H9 (cell line): Measurements from ENCODE around the gene NRG3. TPM values are rescaled to one million over a fixed set of nuclear protein-coding genes. Genes with fewer than 3 reads are reported as not detected.

Source experiments
- DNase-seq: peaks from one replicate; pipeline ENCODE4 v3.0.0-alpha.2; 2017
- H2AFZ ChIP-seq: one replicate; pipeline ENCODE4 v1.6.1; 2013; ENCODE audit warnings: mild to moderate bottlenecking, low read length, control low read depth, moderate library complexity
- H2AK5ac ChIP-seq: 2 replicates; pipeline ENCODE4 v1.6.1; 2013; ENCODE audit warnings: low read length, control low read depth, mixed read lengths; ENCODE audit not compliant: insufficient read length
- H2BK120ac ChIP-seq: one replicate; pipeline ENCODE4 v1.6.1; 2013; ENCODE audit warnings: low read depth, mild to moderate bottlenecking, low read length, control low read depth, inconsistent platforms; ENCODE audit not compliant: poor library complexity, severe bottlenecking
- H2BK12ac ChIP-seq: 2 replicates; pipeline ENCODE4 v1.6.1; 2013; ENCODE audit warnings: low read length, control low read depth, mixed read lengths, low read depth; ENCODE audit not compliant: insufficient read length
- H2BK15ac ChIP-seq: 2 replicates; pipeline ENCODE4 v1.6.1; 2013; ENCODE audit warnings: low read depth, low read length, control low read depth
- H2BK20ac ChIP-seq: one replicate; pipeline ENCODE4 v1.6.1; 2013; ENCODE audit warnings: low read depth, mild to moderate bottlenecking, low read length, control low read depth, inconsistent platforms; ENCODE audit not compliant: poor library complexity, severe bottlenecking
- H2BK5ac ChIP-seq: 2 replicates; pipeline ENCODE4 v1.6.1; 2013; ENCODE audit warnings: low read length, control low read depth, mixed read lengths; ENCODE audit not compliant: insufficient read length
- H3K14ac ChIP-seq: 2 replicates; pipeline ENCODE4 v1.6.1; 2013; ENCODE audit warnings: low read length, control low read depth; ENCODE audit not compliant: insufficient read depth
- H3K18ac ChIP-seq: 2 replicates; pipeline ENCODE4 v1.6.1; 2013; ENCODE audit warnings: low read depth, mild to moderate bottlenecking, mixed read lengths, low read length, control low read depth; ENCODE audit not compliant: insufficient read length
- H3K23ac ChIP-seq: 2 replicates; pipeline ENCODE4 v1.6.1; 2013; ENCODE audit warnings: low read length, control low read depth, mixed read lengths, low read depth; ENCODE audit not compliant: insufficient read length
- H3K23me2 ChIP-seq: 2 replicates; pipeline ENCODE4 v1.6.1; 2013; ENCODE audit warnings: low read depth, mild to moderate bottlenecking, mixed read lengths, low read length, control low read depth; ENCODE audit not compliant: insufficient read length, poor library complexity, severe bottlenecking
- H3K27ac ChIP-seq: 2 replicates; pipeline ENCODE4 v1.5.1; 2013; ENCODE audit warnings: low read length, control low read depth, mixed read lengths, low read depth; ENCODE audit not compliant: insufficient read length
- H3K27me3 ChIP-seq: 2 replicates; pipeline ENCODE4 v1.6.1; 2013; ENCODE audit warnings: low read length, control low read depth, inconsistent platforms; ENCODE audit not compliant: insufficient read depth
- H3K4ac ChIP-seq: 2 replicates; pipeline ENCODE4 v1.6.1; 2013; ENCODE audit warnings: low read depth, mild to moderate bottlenecking, control low read depth, inconsistent platforms, low read length, moderate library complexity
- H3K4me1 ChIP-seq: 2 replicates; pipeline ENCODE4 v1.6.1; 2013; ENCODE audit warnings: low read length, control low read depth, inconsistent platforms; ENCODE audit not compliant: insufficient read depth
- H3K4me2 ChIP-seq: 2 replicates; pipeline ENCODE4 v1.6.1; 2013; ENCODE audit warnings: low read length, control low read depth, mixed read lengths; ENCODE audit not compliant: insufficient read length, insufficient read depth
- H3K56ac ChIP-seq: 2 replicates; pipeline ENCODE4 v1.6.1; 2013; ENCODE audit warnings: low read depth, mild to moderate bottlenecking, mixed read lengths, low read length, control low read depth; ENCODE audit not compliant: insufficient read length
- H3K79me1 ChIP-seq: 2 replicates; pipeline ENCODE4 v1.6.1; 2013; ENCODE audit warnings: low read depth, mild to moderate bottlenecking, moderate library complexity, low read length, control low read depth, inconsistent platforms; ENCODE audit not compliant: insufficient read depth, poor library complexity, severe bottlenecking
- H3K79me2 ChIP-seq: 2 replicates; pipeline ENCODE4 v1.6.1; 2013; ENCODE audit warnings: low read length, control low read depth, inconsistent platforms; ENCODE audit not compliant: insufficient read depth
- H3K9ac ChIP-seq: 2 replicates; pipeline ENCODE4 v1.6.1; 2013; ENCODE audit warnings: low read length, control low read depth, mixed read lengths; ENCODE audit not compliant: insufficient read length; ENCODE audit errors: extremely low read depth
- H3K9me3 ChIP-seq: one replicate; pipeline ENCODE4 v1.6.1; 2013; ENCODE audit warnings: low read depth, low read length, inconsistent platforms; ENCODE audit not compliant: control insufficient read depth
- H3T11ph ChIP-seq: one replicate; pipeline ENCODE4 v1.6.1; 2013; ENCODE audit warnings: mild to moderate bottlenecking, low read length, control low read depth, inconsistent platforms
- H4K20me1 ChIP-seq: one replicate; pipeline ENCODE4 v1.6.1; 2013; ENCODE audit not compliant: control insufficient read depth, insufficient read length, insufficient read depth
- H4K5ac ChIP-seq: 2 replicates; pipeline ENCODE4 v1.6.1; 2013; ENCODE audit warnings: low read depth, mild to moderate bottlenecking, mixed read lengths, low read length, control low read depth; ENCODE audit not compliant: insufficient read length
- H4K8ac ChIP-seq: replicated peaks from 2 replicates; pipeline ENCODE4 v1.6.1; 2013; ENCODE audit warnings: low read length, control low read depth, mixed read lengths, low read depth; ENCODE audit not compliant: insufficient read length
- H4K91ac ChIP-seq: 2 replicates; pipeline ENCODE4 v1.6.1; 2013; ENCODE audit warnings: low read depth, mild to moderate bottlenecking, moderate library complexity, mixed read lengths, low read length, control low read depth; ENCODE audit not compliant: insufficient read length
- H3K27ac Mint-ChIP-seq, 3 experiments: 2 replicates in 2 of 3; 3 replicates in 1 of 3; pipeline ENCODE4 v1.8.0; 2020 to 2021; ENCODE audit warnings: mixed read lengths in 3 of 3, mild to moderate bottlenecking in 1 of 3, moderate library complexity in 1 of 3
- H3K27me3 Mint-ChIP-seq: 2 replicates; pipeline ENCODE4 v1.8.0; 2021; ENCODE audit warnings: low read depth, mild to moderate bottlenecking, moderate library complexity, mixed read lengths
- H3K36me3 Mint-ChIP-seq, 3 experiments: 2 replicates in 2 of 3; 3 replicates in 1 of 3; pipeline ENCODE4 v1.8.0; 2020 to 2021; ENCODE audit warnings: low read depth in 3 of 3, mixed read lengths in 3 of 3; ENCODE audit not compliant: insufficient read depth in 1 of 3
- H3K4me1 Mint-ChIP-seq, 2 experiments: 2 replicates each; pipeline ENCODE4 v1.8.0; 2020; ENCODE audit warnings: mixed read lengths in 2 of 2
- H3K4me3 Mint-ChIP-seq, 2 experiments: 2 replicates in 1 of 2; 3 replicates in 1 of 2; pipeline ENCODE4 v1.8.0; 2020 to 2021; ENCODE audit warnings: mild to moderate bottlenecking in 2 of 2, mixed read lengths in 2 of 2, moderate library complexity in 1 of 2
- H3K9me3 Mint-ChIP-seq, 2 experiments: 2 replicates in 1 of 2; 3 replicates in 1 of 2; pipeline ENCODE4 v1.8.0; 2020; ENCODE audit warnings: mild to moderate bottlenecking in 2 of 2, mixed read lengths in 2 of 2, moderate library complexity in 1 of 2
- whole genome bisulfite sequencing: extraction: QIAGEN DNeasy Blood & Tissue Kit; methylation state at CpG from one replicate; pipeline ENCODE4 v1.1.7; 2013; ENCODE audit warnings: missing lambda C conversion rate, low lambda C conversion rate, mixed read lengths; ENCODE audit not compliant: insufficient read length; ENCODE audit errors: extremely low coverage; 5-methylcytosine and 5-hydroxymethylcytosine counted together
- total RNA-seq: library from RNA; stranded (reverse); gene quantifications from 2 replicates; pipeline ENCODE4 v1.2.1, GENCODE V29; 2021
- TF ChIP-seq, protein P1 (sequence below): fragments of 200-600 bp; sonication (generic); conservative IDR thresholded peaks from 3 replicates; pipeline ENCODE4 v1.8.0; 2021; ENCODE audit warnings: antibody characterized with exemption, mild to moderate bottlenecking

The NRG3 gene
- total RNA-seq, 1 experiment from 2014 or later, result 1.6 TPM

DNA sequence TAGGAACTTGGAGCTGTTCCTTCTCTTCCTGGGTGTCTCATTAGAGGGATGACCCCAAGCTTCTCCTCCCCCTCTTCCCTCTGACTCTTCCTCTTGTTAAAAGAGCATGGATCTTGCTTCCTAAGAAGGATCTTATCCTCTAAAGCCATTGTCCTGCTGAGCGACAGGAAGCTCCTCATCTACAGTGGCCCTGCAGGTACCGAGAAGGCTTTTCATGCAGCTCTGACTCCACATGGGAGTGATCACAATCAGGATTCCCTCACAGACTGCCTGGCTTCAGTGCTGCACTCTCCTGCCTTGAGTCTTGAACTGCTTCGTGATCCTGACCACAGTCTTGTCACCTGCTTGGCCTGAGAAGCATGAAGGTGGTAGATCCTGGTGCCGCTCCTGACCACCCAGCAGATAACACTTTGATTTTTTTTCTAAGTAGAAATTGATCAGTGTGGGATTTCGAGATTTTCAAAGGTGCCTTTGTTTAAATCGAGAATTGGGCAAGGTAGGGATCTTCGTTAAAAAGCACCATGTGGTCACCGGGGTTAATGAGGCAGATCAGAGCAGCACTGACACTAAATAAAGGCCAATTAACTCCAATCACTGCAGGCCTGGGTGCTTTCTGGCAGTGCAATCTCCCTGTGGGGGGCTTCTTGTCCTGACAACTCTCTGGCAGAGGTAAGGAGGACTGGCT is 376.4 kb downstream of the NRG3 start:
- H3K4me3 Mint-ChIP-seq, result no peak overlapping the region
- no CpG with 5 or more reads among the region's 8 CpGs for WGBS
- Histone ChIP-seq H4K5ac (no peak overlapping the region), H2BK15ac (no peak overlapping the region), H3K79me2 (no peaks in the 10 kb centered on the region), H3K9me3 (no peaks in the 10 kb centered on the region), H3K14ac (no peak overlapping the region), H4K20me1 (no peaks in the 10 kb centered on the region), H2BK12ac (no peak overlapping the region), H3K23ac (no peak overlapping the region), H3K9ac (no peak overlapping the region), H2BK20ac (no peak overlapping the region), H3K4ac (no peak overlapping the region), H3T11ph (no peak overlapping the region), H3K18ac (no peak overlapping the region), H3K4me2 (no peak overlapping the region), H2BK5ac (no peak overlapping the region), H4K8ac (no peak overlapping the region), H2AK5ac (no peak overlapping the region), H4K91ac (no peak overlapping the region), H3K79me1 (no peaks in the 10 kb centered on the region), H3K27me3 (no peaks in the 10 kb centered on the region), H3K23me2 (no peaks in the 10 kb centered on the region), H2BK120ac (no peak overlapping the region), H3K56ac (no peak overlapping the region), H3K4me1 (peaks cover 3% of the 10 kb centered on the region; the same call in 1 of the 2 replicates), H2AFZ (no peak overlapping the region), H3K27ac (no peak overlapping the region)
- peaks cover 9 to 10% of the 10 kb centered on the region in 2 experiments; a peak in 3 of 4 replicates for H3K4me1 Mint-ChIP-seq
- H3K36me3 Mint-ChIP-seq, result no peaks in the 10 kb centered on the region
- peaks cover 10% of the 10 kb centered on the region for H3K27me3 Mint-ChIP-seq
- no peaks in the 10 kb centered on the region for H3K9me3 Mint-ChIP-seq
- TF ChIP-seq, protein P1, sequence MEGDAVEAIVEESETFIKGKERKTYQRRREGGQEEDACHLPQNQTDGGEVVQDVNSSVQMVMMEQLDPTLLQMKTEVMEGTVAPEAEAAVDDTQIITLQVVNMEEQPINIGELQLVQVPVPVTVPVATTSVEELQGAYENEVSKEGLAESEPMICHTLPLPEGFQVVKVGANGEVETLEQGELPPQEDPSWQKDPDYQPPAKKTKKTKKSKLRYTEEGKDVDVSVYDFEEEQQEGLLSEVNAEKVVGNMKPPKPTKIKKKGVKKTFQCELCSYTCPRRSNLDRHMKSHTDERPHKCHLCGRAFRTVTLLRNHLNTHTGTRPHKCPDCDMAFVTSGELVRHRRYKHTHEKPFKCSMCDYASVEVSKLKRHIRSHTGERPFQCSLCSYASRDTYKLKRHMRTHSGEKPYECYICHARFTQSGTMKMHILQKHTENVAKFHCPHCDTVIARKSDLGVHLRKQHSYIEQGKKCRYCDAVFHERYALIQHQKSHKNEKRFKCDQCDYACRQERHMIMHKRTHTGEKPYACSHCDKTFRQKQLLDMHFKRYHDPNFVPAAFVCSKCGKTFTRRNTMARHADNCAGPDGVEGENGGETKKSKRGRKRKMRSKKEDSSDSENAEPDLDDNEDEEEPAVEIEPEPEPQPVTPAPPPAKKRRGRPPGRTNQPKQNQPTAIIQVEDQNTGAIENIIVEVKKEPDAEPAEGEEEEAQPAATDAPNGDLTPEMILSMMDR, result no peak
- peak; percentile 59 for DNase-seq
- peak overlapping the region in 2 of 3 experiments; percentile 2 to 65; a peak in 4 of 7 replicates for H3K27ac Mint-ChIP-seq
